Muscle layer of colon (tissue), 2 donors: ENCODE results near the gene C19orf81.

Experiments
- H3K27ac ChIP-seq: one replicate; pipeline ENCODE4 v1.7.0; 2013; ENCODE audit warnings: low read depth, mild to moderate bottlenecking, low read length, moderate library complexity
- H3K27me3 ChIP-seq, 2 donors: one replicate each; pipeline ENCODE4 v1.7.0; 2013; ENCODE audit warnings: low read length in 2 of 2, mild to moderate bottlenecking in 2 of 2; ENCODE audit not compliant: insufficient read depth in 2 of 2, control insufficient read depth in 1 of 2
- H3K36me3 ChIP-seq: one replicate; pipeline ENCODE4 v1.7.0; 2013; ENCODE audit warnings: mild to moderate bottlenecking, low read length; ENCODE audit not compliant: insufficient read depth
- H3K4me1 ChIP-seq: one replicate; pipeline ENCODE4 v1.7.0; 2013; ENCODE audit warnings: mild to moderate bottlenecking, low read length; ENCODE audit not compliant: insufficient read depth
- H3K4me3 ChIP-seq, 2 donors: one replicate each; pipeline ENCODE4 v1.7.0; 2013; ENCODE audit warnings: low read length in 2 of 2, low read depth in 1 of 2, mild to moderate bottlenecking in 1 of 2, moderate library complexity in 1 of 2
- H3K9ac ChIP-seq: one replicate; pipeline ENCODE4 v1.7.0; 2013; ENCODE audit warnings: low read length
- H3K9me3 ChIP-seq: one replicate; pipeline ENCODE4 v1.7.0; 2013; ENCODE audit warnings: mild to moderate bottlenecking, low read length
- donor health status: abdominal sarcoma.
- donor health status: Adenocarcinoma of cecum.

C19orf81 gene

GRCh38 chr19:50661023-50661422 is 11.8 kb downstream of the C19orf81 start:
- Histone ChIP-seq H3K36me3 (no peaks in the 10 kb centered on the region), H3K27ac (no peak overlapping the region), H3K9me3 (no peaks in the 10 kb centered on the region), H3K4me1 (peaks cover 9% of the 10 kb centered on the region), H3K27me3 (peaks cover 12 to 59% of the 10 kb centered on the region in 2 donors), H3K4me3 (no peak overlapping the region), H3K9ac (no peak overlapping the region)

DNA sequence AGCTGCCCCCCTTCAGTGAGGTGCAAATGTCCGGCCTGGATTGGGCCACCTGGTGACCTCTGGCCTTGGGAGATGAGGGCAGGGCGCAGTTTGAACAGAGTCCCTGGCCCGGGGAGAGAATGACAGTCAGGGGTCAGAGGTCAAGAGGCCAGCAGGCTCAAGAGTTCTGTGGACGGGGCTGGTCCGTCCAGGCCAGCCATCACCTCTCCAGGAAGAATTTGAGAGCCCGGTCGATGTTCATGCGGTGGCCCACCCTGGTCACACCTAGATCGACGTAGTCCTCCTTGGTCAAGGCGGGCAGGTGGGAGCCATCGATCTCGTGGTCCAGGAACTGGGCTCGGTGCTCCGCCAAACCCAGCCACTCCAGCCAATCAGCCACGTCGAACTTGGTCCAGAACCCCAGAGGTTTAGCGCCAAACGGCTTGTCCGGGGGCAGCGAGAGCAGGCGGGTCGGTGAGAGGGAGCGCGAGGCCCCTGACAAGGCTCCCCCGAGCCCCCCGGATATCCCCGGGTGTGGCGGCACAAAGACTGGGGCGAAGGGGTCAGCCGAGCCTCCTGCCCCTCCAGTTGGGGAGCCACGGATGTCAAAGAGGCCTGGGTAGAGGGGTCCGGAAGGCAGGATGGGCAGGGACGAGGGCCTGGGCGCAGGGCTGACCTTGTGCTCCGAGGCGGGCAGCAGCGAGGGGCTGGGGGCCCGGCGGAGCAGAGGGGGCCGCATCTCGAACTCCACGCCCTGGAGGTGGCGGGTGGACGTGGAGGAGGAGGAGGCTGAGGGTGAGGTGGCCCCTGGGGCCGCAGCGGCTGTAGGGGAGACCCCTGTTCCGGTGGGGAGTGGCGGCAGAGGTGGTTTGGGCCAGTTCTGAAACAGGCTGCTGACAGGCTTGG is 12.8 kb downstream of the C19orf81 start:
- H3K27me3 ChIP-seq: peaks cover 8 to 66% of the 10 kb centered on the region in 2 donors

GRCh38 chr19:50662651-50663481 is 13.6 kb downstream of the C19orf81 start:
- peaks cover 9% of the 10 kb centered on the region for H3K4me1 ChIP-seq
- H3K27me3 ChIP-seq: peaks cover 8 to 71% of the 10 kb centered on the region in 2 donors

More for the DNA sequence above, 12.8 kb downstream of the C19orf81 start:
- H3K36me3 ChIP-seq: no peaks in the 10 kb centered on the region
- H3K4me1 ChIP-seq: peaks cover 9% of the 10 kb centered on the region
- no peak overlapping the region for H3K4me3 ChIP-seq
- H3K9me3 ChIP-seq: no peaks in the 10 kb centered on the region
- no peak overlapping the region for H3K9ac ChIP-seq
- H3K27ac ChIP-seq: no peak overlapping the region

DNA sequence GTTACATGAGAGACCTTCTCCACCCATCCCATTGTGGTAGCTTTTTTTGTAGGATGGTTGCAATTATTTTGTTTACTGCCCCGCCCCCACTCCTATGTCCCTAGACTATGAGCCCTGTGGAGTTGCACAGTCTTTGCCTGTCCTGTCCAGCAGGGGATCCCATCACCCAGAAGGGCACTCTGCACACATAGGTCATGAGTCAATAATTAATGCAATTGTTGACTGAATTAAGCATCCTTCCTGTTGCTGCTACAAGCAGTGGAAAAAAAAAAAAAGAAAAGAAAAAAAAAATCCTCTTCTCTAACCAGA is 14.2 kb downstream of the C19orf81 start:
- peaks cover 7 to 67% of the 10 kb centered on the region in 2 donors for H3K27me3 ChIP-seq
- no peak overlapping the region for H3K9ac ChIP-seq
- peaks cover 7% of the 10 kb centered on the region for H3K4me1 ChIP-seq

More at GRCh38 chr19:50662651-50663481, 13.6 kb downstream of the C19orf81 start:
- H3K36me3 ChIP-seq: no peaks in the 10 kb centered on the region
- no peak overlapping the region for H3K4me3 ChIP-seq
- no peaks in the 10 kb centered on the region for H3K9me3 ChIP-seq
- H3K9ac ChIP-seq: no peak overlapping the region
- H3K27ac ChIP-seq: no peak overlapping the region

GRCh38 chr19:50664204-50664603 is 15.0 kb downstream of the C19orf81 start:
- Histone ChIP-seq H3K27me3 (peaks cover 2 to 64% of the 10 kb centered on the region in 2 donors), H3K27ac (no peak overlapping the region), H3K9ac (no peak overlapping the region), H3K36me3 (no peaks in the 10 kb centered on the region), H3K4me1 (no peaks in the 10 kb centered on the region), H3K9me3 (no peaks in the 10 kb centered on the region), H3K4me3 (no peak overlapping the region)

More for the DNA sequence above, 14.2 kb downstream of the C19orf81 start:
- Histone ChIP-seq H3K36me3 (no peaks in the 10 kb centered on the region), H3K27ac (no peak overlapping the region), H3K9me3 (no peaks in the 10 kb centered on the region), H3K4me3 (no peak overlapping the region)

DNA sequence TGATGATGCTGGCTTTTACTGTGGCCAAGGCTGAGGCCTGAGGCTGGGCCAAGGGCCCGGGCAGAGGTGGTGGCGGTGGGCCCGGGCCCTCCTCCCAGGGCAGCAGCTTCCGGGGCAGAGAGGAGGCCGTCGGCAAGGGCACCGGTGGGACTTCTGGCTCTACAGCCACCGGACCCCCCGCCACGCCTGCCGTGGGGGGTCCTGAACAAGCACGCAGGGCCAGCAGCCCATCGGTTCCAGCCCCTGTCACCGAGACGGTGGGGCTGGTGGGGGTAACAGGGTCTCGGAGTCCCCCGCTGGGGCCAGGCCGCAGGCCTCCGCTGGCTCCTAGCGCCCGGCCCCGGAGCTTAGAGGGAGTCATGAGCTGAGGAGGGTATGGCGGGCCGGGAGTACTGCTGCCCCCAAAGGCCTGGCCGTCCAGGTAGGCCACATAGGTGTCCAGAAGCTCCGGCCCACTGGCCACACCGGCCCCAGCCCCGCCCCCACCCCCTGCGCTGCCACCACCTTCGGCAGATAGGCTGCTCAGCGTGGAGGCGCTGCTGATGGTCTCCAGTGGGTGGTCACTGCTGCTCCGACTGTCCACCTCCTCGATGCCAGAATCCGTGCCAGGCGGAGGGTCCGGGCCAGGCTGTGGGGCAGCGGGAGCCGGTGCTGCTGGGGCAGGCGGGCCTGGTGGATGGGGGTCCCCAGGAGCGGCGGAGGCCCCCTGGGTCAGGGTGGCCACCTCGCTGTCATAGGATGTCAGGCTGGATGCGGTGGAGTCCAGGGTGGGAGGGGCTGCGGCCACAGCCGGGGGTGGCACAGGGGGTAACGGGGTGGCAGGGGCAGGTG is 17.3 kb downstream of the C19orf81 start:
- H3K9me3 ChIP-seq: no peaks in the 10 kb centered on the region
- no peak overlapping the region for H3K4me3 ChIP-seq
- H3K4me1 ChIP-seq: no peaks in the 10 kb centered on the region
- peaks cover 5 to 54% of the 10 kb centered on the region in 2 donors for H3K27me3 ChIP-seq
- no peak overlapping the region for H3K27ac ChIP-seq
- H3K36me3 ChIP-seq: no peaks in the 10 kb centered on the region
- H3K9ac ChIP-seq: no peak overlapping the region

- peaks cover 5 to 47% of the 10 kb centered on the region in 2 donors for H3K27me3 ChIP-seq
- H3K4me3 ChIP-seq: no peak overlapping the region
- no peak overlapping the region for H3K27ac ChIP-seq
- no peaks in the 10 kb centered on the region for H3K36me3 ChIP-seq
- no peak overlapping the region for H3K9ac ChIP-seq
- no peaks in the 10 kb centered on the region for H3K4me1 ChIP-seq
- H3K9me3 ChIP-seq: no peaks in the 10 kb centered on the region
These were observed 18.0 kb downstream of the C19orf81 start for GRCh38 chr19:50667177-50667758.

- Histone ChIP-seq H3K36me3 (no peaks in the 10 kb centered on the region), H3K27ac (no peak overlapping the region), H3K9ac (no peak overlapping the region), H3K27me3 (peaks cover 5 to 42% of the 10 kb centered on the region in 2 donors), H3K4me1 (no peaks in the 10 kb centered on the region), H3K4me3 (no peak overlapping the region), H3K9me3 (no peaks in the 10 kb centered on the region)
These were observed 18.6 kb downstream of the C19orf81 start for GRCh38 chr19:50667759-50668231.

DNA sequence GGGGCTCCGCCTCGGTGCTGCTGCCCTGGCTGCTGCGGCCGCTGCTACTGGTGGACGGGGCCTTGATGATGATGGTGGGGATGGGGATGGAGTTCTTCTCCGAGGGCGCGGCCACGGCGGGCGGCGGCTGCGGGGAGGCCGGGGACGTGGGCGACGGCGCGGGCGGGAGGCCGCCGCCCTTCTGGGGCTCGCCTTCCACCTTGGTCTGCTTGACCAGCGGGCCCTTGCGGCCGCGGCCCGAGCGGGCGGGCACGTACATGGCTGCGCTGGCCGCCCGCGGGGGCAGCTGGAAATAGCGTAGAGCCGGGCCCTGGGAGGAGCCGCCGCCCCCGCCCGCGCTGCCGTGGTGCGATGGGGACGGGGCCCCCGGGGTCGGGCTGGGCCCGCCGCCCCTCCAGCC is 19.2 kb downstream of the C19orf81 start:
- Histone ChIP-seq H3K27me3 (peaks cover 5 to 39% of the 10 kb centered on the region in 2 donors), H3K9me3 (no peaks in the 10 kb centered on the region), H3K36me3 (no peaks in the 10 kb centered on the region), H3K4me1 (no peaks in the 10 kb centered on the region), H3K27ac (no peak overlapping the region), H3K9ac (no peak overlapping the region), H3K4me3 (no peak overlapping the region)

GRCh38 chr19:50668879-50669278 is 19.6 kb downstream of the C19orf81 start:
- H3K4me3 ChIP-seq: no peak overlapping the region
- H3K36me3 ChIP-seq: no peaks in the 10 kb centered on the region
- H3K27me3 ChIP-seq: peaks cover 5 to 39% of the 10 kb centered on the region in 2 donors
- no peaks in the 10 kb centered on the region for H3K9me3 ChIP-seq
- H3K27ac ChIP-seq: no peak overlapping the region
- no peak overlapping the region for H3K9ac ChIP-seq
- H3K4me1 ChIP-seq: no peaks in the 10 kb centered on the region
